ENCODE results near the gene SH3BGRL.

- TF ChIP-seq CTCF (IDR thresholded peaks at IDR 0.05) = no peak
- no peak for TF ChIP-seq ZFX (IDR thresholded peaks at IDR 0.05; ENCODE audit: borderline replicate concordance)
Observed at GRCh38 chrX:81337805-81338204, 135.9 kb downstream of the SH3BGRL start.

Data from 22Rv1 (cell line).